Activated T-helper 17 cell treated with anti-CD3 and anti-CD28 coated beads, Interleukin-2, amount 50 U/mL, for 72 hours (primary cell): ENCODE results near the gene RET. TPM values are rescaled to one million over a fixed set of nuclear protein-coding genes. Genes with fewer than 3 reads are reported as not detected.
"Not testable (repeated sequence)": the region's sequence is repeated elsewhere in the genome, so short reads cannot be mapped to it uniquely, and the experiment has no call there.

ENCODE experiments used
- ATAC-seq: fragments of 150-1000 bp; cut with Tn5 transposase; replicated peaks from 2 replicates; pipeline ENCODE4 v1.10.0; 2021; ENCODE audit warnings: mild to moderate bottlenecking, moderate library complexity
- H3K27ac Mint-ChIP-seq: one replicate; pipeline ENCODE4 v1.8.0; 2022; ENCODE audit warnings: mixed read lengths
- H3K27me3 Mint-ChIP-seq: one replicate; pipeline ENCODE4 v1.8.0; 2022; ENCODE audit warnings: mixed read lengths
- H3K36me3 Mint-ChIP-seq: one replicate; pipeline ENCODE4 v1.8.0; 2022; ENCODE audit warnings: low read depth, mild to moderate bottlenecking, mixed read lengths
- H3K4me1 Mint-ChIP-seq: one replicate; pipeline ENCODE4 v1.8.0; 2022; ENCODE audit warnings: mixed read lengths
- H3K4me3 Mint-ChIP-seq: one replicate; pipeline ENCODE4 v1.8.0; 2022; ENCODE audit warnings: mild to moderate bottlenecking, mixed read lengths
- H3K9me3 Mint-ChIP-seq: one replicate; pipeline ENCODE4 v1.8.0; 2022; ENCODE audit warnings: mixed read lengths
- total RNA-seq, 2 donors: library from RNA; stranded (reverse); gene quantifications; one replicate each; pipeline ENCODE4 v1.2.3, GENCODE V29; 2022

RET gene
- total RNA-seq, 2 donors from 2014 or later, result 0.24 TPM; not detected in 1

- peaks cover 20% of the 10 kb centered on the region for H3K4me1 Mint-ChIP-seq
- H3K9me3 Mint-ChIP-seq, result no peaks in the 10 kb centered on the region
- H3K27me3 Mint-ChIP-seq, result no peaks in the 10 kb centered on the region
- H3K27ac Mint-ChIP-seq, result peak overlapping the region; percentile 92
- peak overlapping the region; percentile 85 for H3K4me3 Mint-ChIP-seq
- peaks cover 20% of the 10 kb centered on the region for H3K36me3 Mint-ChIP-seq
- peak; percentile 23 for ATAC-seq
Measured at GRCh38 chr10:43137717-43138020, 60.8 kb downstream of the RET start.

- H3K9me3 Mint-ChIP-seq, result no peaks in the 10 kb centered on the region
- H3K4me1 Mint-ChIP-seq, result peaks cover 23% of the 10 kb centered on the region
- H3K27ac Mint-ChIP-seq, result peak within 1 kb of the TSS; percentile 93
- no peaks in the 10 kb centered on the region for H3K27me3 Mint-ChIP-seq
- peak within 1 kb of the TSS; percentile 85 for H3K4me3 Mint-ChIP-seq
- H3K36me3 Mint-ChIP-seq, result peaks cover 20% of the 10 kb centered on the region
- ATAC-seq, result peak; percentile 76
Measured at GRCh38 chr10:43138021-43138756, 61.3 kb downstream of the RET start, which contains the start of gene CSGALNACT2. Gene CSGALNACT2 (plus strand): TSS chr10:43138445. CDS start chr10:43155150, 16,705 bp downstream.

GRCh38 chr10:43138757-43139241 is 61.9 kb downstream of the RET start:
- Mint-ChIP-seq H3K27ac (peak overlapping the region; percentile 93), H3K9me3 (no peaks in the 10 kb centered on the region), H3K4me3 (peak overlapping the region; percentile 85), H3K4me1 (peaks cover 24% of the 10 kb centered on the region), H3K27me3 (no peaks in the 10 kb centered on the region), H3K36me3 (peaks cover 20% of the 10 kb centered on the region)
- ATAC-seq, result peak; percentile 66

- Mint-ChIP-seq H3K36me3 (peaks cover 20% of the 10 kb centered on the region), H3K27me3 (no peaks in the 10 kb centered on the region), H3K27ac (no peak overlapping the region), H3K4me1 (peaks cover 29% of the 10 kb centered on the region), H3K9me3 (no peaks in the 10 kb centered on the region), H3K4me3 (peak overlapping the region; percentile 10)
- no peak for ATAC-seq
Measured at GRCh38 chr10:43141421-43141820, 64.6 kb downstream of the RET start.

GRCh38 chr10:43145311-43145710 is 68.4 kb downstream of the RET start:
- Mint-ChIP-seq H3K4me1 (peaks cover 38% of the 10 kb centered on the region), H3K27ac (no peak overlapping the region), H3K4me3 (peak overlapping the region; percentile 5), H3K27me3 (no peaks in the 10 kb centered on the region), H3K36me3 (peaks cover 8% of the 10 kb centered on the region), H3K9me3 (no peaks in the 10 kb centered on the region)
- ATAC-seq, result no peak

GRCh38 chr10:43145936-43146335 is 69.1 kb downstream of the RET start:
- not testable (repeated sequence) for H3K36me3 Mint-ChIP-seq, H3K9me3 Mint-ChIP-seq, ATAC-seq, H3K27me3 Mint-ChIP-seq
- Mint-ChIP-seq H3K4me1 (peaks cover 39% of the 10 kb centered on the region), H3K27ac (peak overlapping the region; percentile 39), H3K4me3 (peak overlapping the region; percentile 5)

- ATAC-seq, result no peak
- peaks cover 19% of the 10 kb centered on the region for H3K36me3 Mint-ChIP-seq
- no peaks in the 10 kb centered on the region for H3K9me3 Mint-ChIP-seq
- no peak overlapping the region for H3K27ac Mint-ChIP-seq
- no peak overlapping the region for H3K4me3 Mint-ChIP-seq
- H3K4me1 Mint-ChIP-seq, result peaks cover 37% of the 10 kb centered on the region
- H3K27me3 Mint-ChIP-seq, result no peaks in the 10 kb centered on the region
Measured at GRCh38 chr10:43151371-43151770, 74.5 kb downstream of the RET start.

GRCh38 chr10:43153901-43154300 is 77.0 kb downstream of the RET start:
- Mint-ChIP-seq H3K4me1 (peaks cover 36% of the 10 kb centered on the region), H3K27ac (no peak overlapping the region), H3K27me3 (no peaks in the 10 kb centered on the region), H3K9me3 (no peaks in the 10 kb centered on the region), H3K36me3 (peaks cover 19% of the 10 kb centered on the region), H3K4me3 (no peak overlapping the region)
- ATAC-seq, result no peak

GRCh38 chr10:43155221-43155620 is 78.4 kb downstream of the RET start:
- Mint-ChIP-seq H3K27ac (no peak overlapping the region), H3K4me3 (no peak overlapping the region), H3K27me3 (no peaks in the 10 kb centered on the region), H3K4me1 (peaks cover 36% of the 10 kb centered on the region), H3K9me3 (no peaks in the 10 kb centered on the region), H3K36me3 (peaks cover 18% of the 10 kb centered on the region)
- no peak for ATAC-seq

- peaks cover 16% of the 10 kb centered on the region for H3K36me3 Mint-ChIP-seq
- no peak for ATAC-seq
- no peaks in the 10 kb centered on the region for H3K27me3 Mint-ChIP-seq
- no peak overlapping the region for H3K27ac Mint-ChIP-seq
- H3K4me1 Mint-ChIP-seq, result peaks cover 33% of the 10 kb centered on the region
- H3K9me3 Mint-ChIP-seq, result no peaks in the 10 kb centered on the region
- H3K4me3 Mint-ChIP-seq, result no peak overlapping the region
Measured at GRCh38 chr10:43155741-43156140, 78.9 kb downstream of the RET start.

GRCh38 chr10:43156590-43157341 is 79.9 kb downstream of the RET start:
- no peaks in the 10 kb centered on the region for H3K9me3 Mint-ChIP-seq
- ATAC-seq, result no peak
- H3K27ac Mint-ChIP-seq, result no peak overlapping the region
- no peaks in the 10 kb centered on the region for H3K27me3 Mint-ChIP-seq
- H3K36me3 Mint-ChIP-seq, result peaks cover 26% of the 10 kb centered on the region
- no peak overlapping the region for H3K4me3 Mint-ChIP-seq
- peaks cover 33% of the 10 kb centered on the region for H3K4me1 Mint-ChIP-seq

- H3K4me1 Mint-ChIP-seq, result peaks cover 39% of the 10 kb centered on the region
- H3K36me3 Mint-ChIP-seq, result peaks cover 45% of the 10 kb centered on the region
- H3K27ac Mint-ChIP-seq, result no peak overlapping the region
- no peaks in the 10 kb centered on the region for H3K27me3 Mint-ChIP-seq
- H3K4me3 Mint-ChIP-seq, result no peak overlapping the region
- no peaks in the 10 kb centered on the region for H3K9me3 Mint-ChIP-seq
- no peak for ATAC-seq
Measured at GRCh38 chr10:43158636-43159035, 81.8 kb downstream of the RET start.

GRCh38 chr10:43160046-43160920 is 83.4 kb downstream of the RET start:
- Mint-ChIP-seq H3K27ac (peak overlapping the region; percentile 97), H3K9me3 (no peaks in the 10 kb centered on the region), H3K4me1 (peaks cover 35% of the 10 kb centered on the region), H3K4me3 (peak overlapping the region; percentile 65), H3K27me3 (no peaks in the 10 kb centered on the region), H3K36me3 (peaks cover 54% of the 10 kb centered on the region)
- ATAC-seq, result peak; percentile 86

- H3K9me3 Mint-ChIP-seq, result no peaks in the 10 kb centered on the region
- ATAC-seq, result peak; percentile 89
- peak overlapping the region; percentile 65 for H3K4me3 Mint-ChIP-seq
- H3K36me3 Mint-ChIP-seq, result peaks cover 50% of the 10 kb centered on the region
- H3K27ac Mint-ChIP-seq, result peak overlapping the region; percentile 97
- H3K27me3 Mint-ChIP-seq, result no peaks in the 10 kb centered on the region
- peaks cover 30% of the 10 kb centered on the region for H3K4me1 Mint-ChIP-seq
Measured at GRCh38 chr10:43160921-43161255, 84.0 kb downstream of the RET start.
